KMS-11 (cell line): ENCODE data around the gene TMEM273.

Source experiments
- H2AFZ ChIP-seq: fragments of 200-600 bp; sonication (generic); 2 replicates; pipeline ENCODE4 v1.6.1; 2016; ENCODE audit warnings: antibody characterized with exemption, mixed run types, low read depth
- H3K27ac ChIP-seq: fragments of 200-600 bp; sonication (generic); 2 replicates; pipeline ENCODE4 v1.6.1; 2016; ENCODE audit warnings: mild to moderate bottlenecking, mixed run types
- H3K27me3 ChIP-seq: fragments of 200-600 bp; sonication (generic); 2 replicates; pipeline ENCODE4 v1.6.1; 2017; ENCODE audit warnings: mild to moderate bottlenecking, low read depth, mixed run types, moderate library complexity; ENCODE audit not compliant: insufficient read depth
- H3K36me3 ChIP-seq: fragments of 200-600 bp; sonication (generic); 2 replicates; pipeline ENCODE4 v1.6.1; 2017; ENCODE audit warnings: mild to moderate bottlenecking, mixed run types; ENCODE audit not compliant: insufficient read depth
- H3K4me1 ChIP-seq: fragments of 200-600 bp; sonication (generic); 2 replicates; pipeline ENCODE4 v1.6.1; 2016; ENCODE audit warnings: mild to moderate bottlenecking, low read depth, mixed run types; ENCODE audit not compliant: poor library complexity, severe bottlenecking
- H3K4me2 ChIP-seq: fragments of 200-600 bp; sonication (generic); 2 replicates; pipeline ENCODE4 v1.7.0; 2016; ENCODE audit warnings: mild to moderate bottlenecking, mixed run types
- H3K4me3 ChIP-seq: fragments of 200-600 bp; sonication (generic); IDR thresholded peaks from 2 replicates; pipeline ENCODE4 v1.6.1; 2017; ENCODE audit warnings: low read depth, low read length, mixed read lengths; ENCODE audit not compliant: insufficient read depth
- H3K79me2 ChIP-seq: fragments of 200-600 bp; sonication (generic); 2 replicates; pipeline ENCODE4 v1.6.1; 2016; ENCODE audit warnings: low read depth, mixed run types; ENCODE audit not compliant: insufficient read depth
- H3K9ac ChIP-seq: fragments of 200-600 bp; sonication (generic); 2 replicates; pipeline ENCODE4 v1.6.1; 2016; ENCODE audit warnings: mild to moderate bottlenecking, mixed run types
- H4K20me1 ChIP-seq: fragments of 200-600 bp; sonication (generic); 2 replicates; pipeline ENCODE4 v1.6.1; 2016; ENCODE audit warnings: mild to moderate bottlenecking, mixed run types; ENCODE audit not compliant: insufficient read depth
- TF ChIP-seq, protein P1 (sequence below): fragments of 200-600 bp; sonication (generic); conservative IDR thresholded peaks from 2 replicates; pipeline ENCODE4 v1.6.1; 2017; ENCODE audit warnings: low read depth, mild to moderate bottlenecking, antibody characterized with exemption, low read length, moderate library complexity, mixed read lengths

TMEM273 gene

DNA sequence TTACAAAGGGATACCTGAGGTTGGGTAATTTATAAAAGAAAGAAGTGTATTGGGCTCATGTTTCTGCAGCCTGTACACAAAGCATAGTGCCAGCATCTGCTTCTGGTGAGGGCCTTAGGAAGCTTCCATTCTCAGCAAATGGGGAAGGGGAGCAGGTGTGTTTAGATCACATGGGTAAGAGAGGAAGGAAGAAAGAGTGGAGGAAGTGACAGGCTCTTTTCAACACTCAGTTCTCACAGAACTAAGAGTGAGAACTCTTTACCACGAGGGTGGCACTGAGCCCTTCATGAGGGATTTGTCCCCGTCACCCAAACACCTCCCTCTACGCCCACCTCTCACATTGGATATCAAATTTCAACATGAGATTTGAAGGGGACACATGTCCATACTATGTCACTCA lies 53.9 kb downstream of the TMEM273 start:
- no peaks in the 10 kb centered on the region for H3K79me2 ChIP-seq
- no peak overlapping the region for H3K4me2 ChIP-seq
- TF ChIP-seq, protein P1, sequence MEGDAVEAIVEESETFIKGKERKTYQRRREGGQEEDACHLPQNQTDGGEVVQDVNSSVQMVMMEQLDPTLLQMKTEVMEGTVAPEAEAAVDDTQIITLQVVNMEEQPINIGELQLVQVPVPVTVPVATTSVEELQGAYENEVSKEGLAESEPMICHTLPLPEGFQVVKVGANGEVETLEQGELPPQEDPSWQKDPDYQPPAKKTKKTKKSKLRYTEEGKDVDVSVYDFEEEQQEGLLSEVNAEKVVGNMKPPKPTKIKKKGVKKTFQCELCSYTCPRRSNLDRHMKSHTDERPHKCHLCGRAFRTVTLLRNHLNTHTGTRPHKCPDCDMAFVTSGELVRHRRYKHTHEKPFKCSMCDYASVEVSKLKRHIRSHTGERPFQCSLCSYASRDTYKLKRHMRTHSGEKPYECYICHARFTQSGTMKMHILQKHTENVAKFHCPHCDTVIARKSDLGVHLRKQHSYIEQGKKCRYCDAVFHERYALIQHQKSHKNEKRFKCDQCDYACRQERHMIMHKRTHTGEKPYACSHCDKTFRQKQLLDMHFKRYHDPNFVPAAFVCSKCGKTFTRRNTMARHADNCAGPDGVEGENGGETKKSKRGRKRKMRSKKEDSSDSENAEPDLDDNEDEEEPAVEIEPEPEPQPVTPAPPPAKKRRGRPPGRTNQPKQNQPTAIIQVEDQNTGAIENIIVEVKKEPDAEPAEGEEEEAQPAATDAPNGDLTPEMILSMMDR, result no peak
- H3K36me3 ChIP-seq, result no peaks in the 10 kb centered on the region
- H3K4me1 ChIP-seq, result no peaks in the 10 kb centered on the region
- H3K9ac ChIP-seq, result no peak overlapping the region
- no peak overlapping the region for H2AFZ ChIP-seq
- H3K27me3 ChIP-seq, result no peaks in the 10 kb centered on the region
- H3K4me3 ChIP-seq, result no peak overlapping the region
- no peak overlapping the region for H3K27ac ChIP-seq
- no peaks in the 10 kb centered on the region for H4K20me1 ChIP-seq

DNA sequence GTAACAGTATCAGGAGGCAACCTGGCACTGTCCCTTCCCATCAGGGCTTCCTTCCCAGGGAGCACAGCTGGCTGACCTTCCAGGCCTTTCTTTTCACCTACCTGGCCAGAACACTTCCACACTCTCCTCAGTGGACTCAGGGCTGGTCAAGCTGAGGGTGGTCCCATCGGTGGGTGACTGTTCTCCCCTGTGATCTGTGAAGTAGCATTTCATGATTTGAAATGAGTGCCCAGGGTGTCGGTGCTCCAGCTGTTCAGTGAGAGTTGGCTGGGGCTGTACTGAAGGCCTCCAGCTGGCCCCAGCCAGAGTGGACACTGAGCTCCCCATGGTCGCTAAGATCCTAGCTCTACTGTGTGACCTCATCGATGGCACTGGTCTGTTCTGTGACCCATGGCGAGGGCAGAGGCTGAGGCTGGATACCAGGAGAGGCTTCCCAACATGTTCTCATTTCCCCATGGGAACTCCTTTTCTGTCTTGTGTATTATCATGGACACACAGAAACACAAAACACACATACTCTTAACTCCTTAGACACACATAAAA lies 54.4 kb downstream of the TMEM273 start, which contains the start of gene FAM170B:
FAM170B (minus strand) TSS at position 316 of the 543 bp plus-strand sequence; CDS start at position 213, 103 bp downstream.
- Histone ChIP-seq H3K27ac (no peak within 1 kb of the TSS), H3K4me1 (no peaks in the 10 kb centered on the region), H2AFZ (no peak within 1 kb of the TSS), H3K36me3 (no peaks in the 10 kb centered on the region), H3K4me2 (no peak within 1 kb of the TSS), H4K20me1 (no peaks in the 10 kb centered on the region), H3K79me2 (no peaks in the 10 kb centered on the region), H3K27me3 (no peaks in the 10 kb centered on the region), H3K4me3 (no peak within 1 kb of the TSS), H3K9ac (no peak within 1 kb of the TSS)
- TF ChIP-seq, protein P1, result no peak

DNA sequence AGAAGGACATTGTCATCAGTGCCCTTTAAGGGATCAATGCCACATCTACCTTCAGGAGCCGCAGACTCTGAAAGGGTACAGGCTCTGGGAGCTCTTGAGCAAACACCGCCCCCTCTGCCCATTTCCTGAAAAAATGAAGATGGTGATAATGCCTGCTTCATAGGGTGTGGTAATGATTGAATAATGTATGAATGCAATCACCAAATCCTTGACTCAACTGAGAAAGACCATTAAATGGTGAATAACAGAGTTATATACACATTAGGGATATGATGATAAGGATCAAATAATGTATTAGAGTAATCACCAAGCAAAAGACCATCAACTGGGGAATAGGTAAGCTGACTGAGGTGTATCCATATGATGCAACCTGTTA lies 55.8 kb downstream of the TMEM273 start:
- Histone ChIP-seq H3K4me2 (no peak overlapping the region), H2AFZ (no peak overlapping the region), H3K27ac (no peak overlapping the region), H3K9ac (no peak overlapping the region), H3K4me1 (no peaks in the 10 kb centered on the region), H3K27me3 (no peaks in the 10 kb centered on the region), H3K36me3 (no peaks in the 10 kb centered on the region), H3K79me2 (no peaks in the 10 kb centered on the region), H4K20me1 (no peaks in the 10 kb centered on the region), H3K4me3 (no peak overlapping the region)
- TF ChIP-seq, protein P1, result no peak

DNA sequence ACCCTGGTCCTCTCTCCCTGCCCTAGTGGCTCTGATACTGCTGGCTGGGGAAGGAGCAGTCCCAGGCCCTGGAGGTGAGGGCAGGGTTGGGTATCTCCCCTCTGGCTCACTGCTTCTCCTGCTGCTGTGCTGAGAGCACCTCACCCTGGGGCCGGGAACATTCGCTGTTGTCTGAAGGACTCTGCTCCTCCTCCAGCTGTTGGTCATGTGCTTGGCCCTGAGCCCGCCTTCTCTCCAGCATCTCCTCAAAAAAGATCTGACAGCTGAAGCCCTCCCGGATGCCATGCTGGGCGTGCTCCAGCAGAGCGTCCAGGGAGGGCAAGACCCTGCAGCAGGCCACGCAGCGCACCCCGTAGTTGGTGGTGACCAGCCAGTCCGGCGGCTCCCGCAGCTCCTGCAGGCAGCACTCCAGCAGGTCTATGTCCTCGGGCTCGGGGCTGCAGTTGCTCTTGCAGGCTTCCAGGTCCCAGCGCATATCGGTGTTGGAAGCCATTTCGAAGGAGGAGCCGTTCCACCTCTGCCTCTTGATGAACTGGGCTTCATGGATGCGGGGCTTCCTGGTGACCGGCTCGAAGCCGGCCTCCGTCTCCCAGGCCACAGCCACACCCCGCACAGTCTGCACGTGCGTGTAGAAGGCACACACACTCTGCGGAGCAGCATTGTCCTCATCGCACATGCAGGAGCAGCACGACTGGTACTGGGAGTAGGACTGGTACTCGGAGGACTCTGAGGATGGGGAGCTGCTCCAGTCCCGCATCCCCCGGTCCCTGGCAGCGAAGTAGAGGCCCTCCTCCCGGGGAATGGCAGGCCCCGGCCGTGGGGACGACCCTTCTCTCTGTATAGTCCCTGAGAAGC lies 56.5 kb downstream of the TMEM273 start:
- Histone ChIP-seq H4K20me1 (no peaks in the 10 kb centered on the region), H3K4me3 (no peak overlapping the region), H2AFZ (no peak overlapping the region), H3K79me2 (no peaks in the 10 kb centered on the region), H3K27ac (no peak overlapping the region), H3K9ac (no peak overlapping the region), H3K4me1 (no peaks in the 10 kb centered on the region), H3K27me3 (no peaks in the 10 kb centered on the region), H3K36me3 (no peaks in the 10 kb centered on the region), H3K4me2 (no peak overlapping the region)
- TF ChIP-seq, protein P1, result no peak
